ENCODE measurements around the gene EPN3.

DNA sequence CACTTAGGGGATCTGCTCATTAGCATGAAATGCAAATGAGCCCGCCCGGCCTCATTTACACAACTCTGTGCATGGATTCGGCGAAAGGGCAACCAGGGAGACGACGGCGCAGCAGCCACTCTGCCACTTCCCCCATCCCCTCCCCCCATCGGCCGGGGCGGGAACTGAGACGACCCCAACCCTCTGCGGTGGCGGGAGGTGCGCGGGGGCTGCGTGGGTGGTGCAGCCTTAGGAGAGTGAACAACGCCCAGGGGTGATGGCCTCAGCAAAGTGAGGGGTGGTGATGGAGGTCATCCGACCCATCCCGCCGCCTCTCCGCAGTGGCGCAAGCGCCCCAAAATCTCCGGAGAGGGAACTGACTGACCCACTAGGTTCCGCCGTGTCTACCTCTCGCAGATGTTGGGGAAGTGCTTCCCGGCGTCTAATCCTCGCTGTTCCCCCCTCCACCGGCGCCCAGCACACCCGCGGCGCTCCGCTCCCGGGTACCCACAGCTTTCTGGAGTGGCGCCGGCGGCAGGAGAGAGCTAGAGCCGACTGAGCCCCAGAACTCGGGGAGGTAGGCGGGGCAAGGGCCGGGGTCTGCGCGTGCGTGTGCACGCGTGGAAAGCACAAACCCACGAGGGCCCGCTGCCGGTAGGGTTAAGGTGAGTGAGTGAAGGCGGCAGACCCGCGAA is 26.5 kb downstream of the EPN3 start:
- TF ChIP-seq, protein P1, sequence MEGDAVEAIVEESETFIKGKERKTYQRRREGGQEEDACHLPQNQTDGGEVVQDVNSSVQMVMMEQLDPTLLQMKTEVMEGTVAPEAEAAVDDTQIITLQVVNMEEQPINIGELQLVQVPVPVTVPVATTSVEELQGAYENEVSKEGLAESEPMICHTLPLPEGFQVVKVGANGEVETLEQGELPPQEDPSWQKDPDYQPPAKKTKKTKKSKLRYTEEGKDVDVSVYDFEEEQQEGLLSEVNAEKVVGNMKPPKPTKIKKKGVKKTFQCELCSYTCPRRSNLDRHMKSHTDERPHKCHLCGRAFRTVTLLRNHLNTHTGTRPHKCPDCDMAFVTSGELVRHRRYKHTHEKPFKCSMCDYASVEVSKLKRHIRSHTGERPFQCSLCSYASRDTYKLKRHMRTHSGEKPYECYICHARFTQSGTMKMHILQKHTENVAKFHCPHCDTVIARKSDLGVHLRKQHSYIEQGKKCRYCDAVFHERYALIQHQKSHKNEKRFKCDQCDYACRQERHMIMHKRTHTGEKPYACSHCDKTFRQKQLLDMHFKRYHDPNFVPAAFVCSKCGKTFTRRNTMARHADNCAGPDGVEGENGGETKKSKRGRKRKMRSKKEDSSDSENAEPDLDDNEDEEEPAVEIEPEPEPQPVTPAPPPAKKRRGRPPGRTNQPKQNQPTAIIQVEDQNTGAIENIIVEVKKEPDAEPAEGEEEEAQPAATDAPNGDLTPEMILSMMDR (conservative IDR thresholded peaks at IDR 0.05; ENCODE audit: low read depth, low read length), result no peak
- no peak for TF ChIP-seq EZH2 (IDR thresholded peaks at IDR 0.05; ENCODE audit: borderline replicate concordance, low read depth, low read length, poor library complexity, severe bottlenecking)

Measured in A673 (cell line).